C4-2B (cell line): ENCODE measurements around the gene CTNNA1.

Source experiments
- CTCF ChIP-seq: fragments of 450-650 bp; conservative IDR thresholded peaks from 2 replicates; pipeline ENCODE4 v1.5.1; 2017; ENCODE audit warnings: mild to moderate bottlenecking
- ZFX ChIP-seq: fragments of 450-650 bp; IDR thresholded peaks from 2 replicates; pipeline ENCODE4 v1.6.1; 2017

DNA sequence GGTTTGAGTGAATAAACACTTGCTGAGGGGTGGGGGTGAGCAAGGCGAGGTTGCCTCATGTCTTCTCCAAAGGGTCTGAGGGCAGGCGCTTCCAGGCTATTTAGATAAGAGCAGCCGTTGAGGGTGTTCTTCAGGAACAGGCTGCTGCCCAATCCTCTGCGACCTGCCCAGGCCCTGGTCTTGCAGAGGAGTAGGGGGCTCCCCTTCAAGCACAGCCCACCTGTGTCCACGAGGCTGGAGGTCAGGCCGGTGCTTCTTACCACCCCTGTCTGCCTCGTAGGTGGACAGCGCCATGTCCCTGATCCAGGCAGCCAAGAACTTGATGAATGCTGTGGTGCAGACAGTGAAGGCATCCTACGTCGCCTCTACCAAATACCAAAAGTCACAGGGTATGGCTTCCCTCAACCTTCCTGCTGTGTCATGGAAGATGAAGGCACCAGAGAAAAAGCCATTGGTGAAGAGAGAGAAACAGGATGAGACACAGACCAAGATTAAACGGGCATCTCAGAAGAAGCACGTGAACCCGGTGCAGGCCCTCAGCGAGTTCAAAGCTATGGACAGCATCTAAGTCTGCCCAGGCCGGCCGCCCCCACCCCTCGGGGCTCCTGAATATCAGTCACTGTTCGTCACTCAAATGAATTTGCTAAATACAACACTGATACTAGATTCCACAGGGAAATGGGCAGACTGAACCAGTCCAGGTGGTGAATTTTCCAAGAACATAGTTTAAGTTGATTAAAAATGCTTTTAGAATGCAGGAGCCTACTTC, 180.5 kb downstream of the CTNNA1 start:
- TF ChIP-seq CTCF = no peak
- TF ChIP-seq ZFX = no peak
